ENCODE measurements around the gene THSD4. TPM values are rescaled to one million over a fixed set of nuclear protein-coding genes. Genes with fewer than 3 reads are reported as not detected.

The THSD4 gene
- total and polyA plus RNA-seq, 7 donors = 0.21 to 3.1 (median 1.8) TPM

DNA sequence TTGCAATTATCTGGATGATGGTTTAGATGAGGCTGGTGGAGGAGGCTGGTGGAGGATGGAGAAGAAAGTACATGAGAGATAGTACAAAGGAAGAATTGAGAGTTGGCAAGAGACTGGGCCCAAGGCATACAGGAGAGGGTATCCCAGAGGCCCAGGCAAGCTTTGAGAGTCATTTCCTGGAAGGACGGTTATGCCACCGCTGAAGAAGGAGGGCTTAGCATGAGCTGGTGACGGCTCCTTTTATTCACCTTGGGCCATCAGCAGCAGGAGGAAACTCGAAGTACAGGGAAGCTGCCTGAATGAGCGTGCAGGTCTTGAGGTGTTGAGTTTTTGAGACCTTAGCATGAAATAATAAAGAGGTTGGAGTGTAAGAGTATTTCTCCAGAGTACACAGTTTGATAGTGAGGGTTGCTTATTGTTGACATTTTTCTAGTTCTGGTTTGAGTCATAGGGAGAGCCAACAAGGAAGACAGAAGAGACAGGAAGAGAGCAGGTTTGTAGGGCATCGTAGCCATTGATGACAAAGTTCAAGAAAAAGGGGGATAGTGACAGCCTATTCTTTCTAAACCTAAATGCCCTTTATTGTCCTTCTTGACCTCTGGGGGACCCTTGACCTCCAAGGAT, 13.8 kb downstream of the THSD4 start:
- no peaks in the 10 kb centered on the region for H3K36me3 ChIP-seq (ENCODE audit: insufficient read depth in 1 of 2, low read depth in 1 of 2)
- intact Hi-C loops (cut with DNase I) = no loop called here
- DNase-seq (no peak), ATAC-seq (peak in 1 of 4 donors; percentile 5)
- peaks cover 26% of the 10 kb centered on the region for H3K4me1 ChIP-seq
- 81 to 90% (median 82%) methylated on average over 6 of the region's 6 CpGs for WGBS, 3 donors
- TF ChIP-seq, protein P1, sequence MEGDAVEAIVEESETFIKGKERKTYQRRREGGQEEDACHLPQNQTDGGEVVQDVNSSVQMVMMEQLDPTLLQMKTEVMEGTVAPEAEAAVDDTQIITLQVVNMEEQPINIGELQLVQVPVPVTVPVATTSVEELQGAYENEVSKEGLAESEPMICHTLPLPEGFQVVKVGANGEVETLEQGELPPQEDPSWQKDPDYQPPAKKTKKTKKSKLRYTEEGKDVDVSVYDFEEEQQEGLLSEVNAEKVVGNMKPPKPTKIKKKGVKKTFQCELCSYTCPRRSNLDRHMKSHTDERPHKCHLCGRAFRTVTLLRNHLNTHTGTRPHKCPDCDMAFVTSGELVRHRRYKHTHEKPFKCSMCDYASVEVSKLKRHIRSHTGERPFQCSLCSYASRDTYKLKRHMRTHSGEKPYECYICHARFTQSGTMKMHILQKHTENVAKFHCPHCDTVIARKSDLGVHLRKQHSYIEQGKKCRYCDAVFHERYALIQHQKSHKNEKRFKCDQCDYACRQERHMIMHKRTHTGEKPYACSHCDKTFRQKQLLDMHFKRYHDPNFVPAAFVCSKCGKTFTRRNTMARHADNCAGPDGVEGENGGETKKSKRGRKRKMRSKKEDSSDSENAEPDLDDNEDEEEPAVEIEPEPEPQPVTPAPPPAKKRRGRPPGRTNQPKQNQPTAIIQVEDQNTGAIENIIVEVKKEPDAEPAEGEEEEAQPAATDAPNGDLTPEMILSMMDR (IDR thresholded peaks at IDR 0.05) = no peak
- H3K4me3 ChIP-seq = no peak overlapping the region
- no peaks in the 10 kb centered on the region for H3K27me3 ChIP-seq (ENCODE audit: insufficient read depth in 3 of 3, low read length in 2 of 3)
- peak overlapping the region; percentile 65 for H3K27ac ChIP-seq
- H3K9me3 ChIP-seq = no peaks in the 10 kb centered on the region

DNA sequence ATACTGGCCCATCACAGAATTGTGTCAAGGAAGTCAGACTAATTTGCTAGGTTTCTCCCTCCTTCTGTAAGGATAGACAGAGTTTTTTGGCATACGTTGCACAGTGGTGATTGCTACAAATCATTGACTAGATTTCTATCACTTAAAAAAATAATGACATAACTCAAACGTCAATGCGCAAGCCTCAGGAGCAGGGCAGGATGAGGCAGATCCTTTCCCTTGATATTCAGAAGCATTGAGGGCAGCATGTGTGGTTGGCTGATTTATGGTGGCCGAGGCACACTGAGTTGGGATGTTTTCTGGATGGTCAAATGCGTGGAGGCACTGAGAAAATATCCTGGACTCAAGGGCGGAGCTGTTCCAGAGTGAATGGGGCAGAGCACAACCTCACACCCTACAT, 14.4 kb downstream of the THSD4 start:
- intact Hi-C loops (cut with DNase I) = no loop called here
- H3K4me3 ChIP-seq = no peak overlapping the region
- no peak for ATAC-seq
- no peak overlapping the region for H3K27ac ChIP-seq
- peaks cover 31% of the 10 kb centered on the region for H3K4me1 ChIP-seq
- no peaks in the 10 kb centered on the region for H3K9me3 ChIP-seq
- H3K27me3 ChIP-seq (ENCODE audit: insufficient read depth in 3 of 3, low read length in 2 of 3) = no peaks in the 10 kb centered on the region
- no peak for DNase-seq
- TF ChIP-seq, protein P1 (IDR thresholded peaks at IDR 0.05) = no peak
- no peaks in the 10 kb centered on the region for H3K36me3 ChIP-seq (ENCODE audit: insufficient read depth in 1 of 2, low read depth in 1 of 2)
- WGBS, 3 donors = 82 to 87% (median 83%) methylated on average over 6 of the region's 6 CpGs

DNA sequence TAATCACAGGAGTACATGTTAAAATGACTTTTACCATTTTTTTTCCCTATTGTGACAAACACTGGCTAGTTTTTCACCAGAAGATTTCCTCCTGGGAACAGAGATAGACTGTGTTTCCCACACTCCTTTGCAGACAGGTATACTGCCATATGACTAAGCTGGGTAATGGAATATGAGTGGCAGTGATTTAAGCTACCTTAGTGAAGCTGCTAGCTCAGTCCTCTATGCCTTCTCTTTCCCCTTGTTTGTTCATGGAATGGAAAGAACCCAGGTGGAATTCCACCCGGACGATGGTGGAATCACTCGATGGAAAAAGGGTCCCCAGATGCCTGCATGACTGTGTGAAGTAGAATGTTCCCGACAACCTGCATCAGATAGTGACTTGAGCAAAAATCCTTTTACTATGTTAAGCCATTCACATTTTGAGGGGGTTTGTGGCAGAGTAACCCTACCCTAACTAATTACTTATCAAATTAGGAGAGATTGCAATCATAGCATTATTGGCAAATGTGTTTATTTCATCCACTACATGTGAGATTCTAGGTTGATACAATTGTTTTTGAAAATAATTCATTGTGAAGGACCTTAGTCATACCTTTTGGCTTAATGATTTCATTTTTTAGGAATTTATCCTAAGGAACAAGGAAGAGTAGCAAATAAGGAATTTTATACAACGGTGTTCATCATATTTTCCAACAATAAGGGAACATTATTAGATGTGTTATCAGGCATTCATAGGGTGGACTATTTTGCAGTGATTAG, 16.5 kb downstream of the THSD4 start:
- Histone ChIP-seq H3K36me3 (ENCODE audit: insufficient read depth in 1 of 2, low read depth in 1 of 2) (no peaks in the 10 kb centered on the region), H3K4me3 (no peak overlapping the region), H3K9me3 (no peaks in the 10 kb centered on the region), H3K4me1 (peaks cover 31% of the 10 kb centered on the region), H3K27me3 (ENCODE audit: insufficient read depth in 3 of 3, low read length in 2 of 3) (no peaks in the 10 kb centered on the region), H3K27ac (no peak overlapping the region)
- intact Hi-C loops (cut with DNase I) = no loop called here
- no peak for DNase-seq
- ATAC-seq = no peak
- WGBS, 3 donors = 56 to 68% (median 58%) methylated on average over 5 of the region's 5 CpGs
- TF ChIP-seq, protein P1 (IDR thresholded peaks at IDR 0.05) = no peak

DNA sequence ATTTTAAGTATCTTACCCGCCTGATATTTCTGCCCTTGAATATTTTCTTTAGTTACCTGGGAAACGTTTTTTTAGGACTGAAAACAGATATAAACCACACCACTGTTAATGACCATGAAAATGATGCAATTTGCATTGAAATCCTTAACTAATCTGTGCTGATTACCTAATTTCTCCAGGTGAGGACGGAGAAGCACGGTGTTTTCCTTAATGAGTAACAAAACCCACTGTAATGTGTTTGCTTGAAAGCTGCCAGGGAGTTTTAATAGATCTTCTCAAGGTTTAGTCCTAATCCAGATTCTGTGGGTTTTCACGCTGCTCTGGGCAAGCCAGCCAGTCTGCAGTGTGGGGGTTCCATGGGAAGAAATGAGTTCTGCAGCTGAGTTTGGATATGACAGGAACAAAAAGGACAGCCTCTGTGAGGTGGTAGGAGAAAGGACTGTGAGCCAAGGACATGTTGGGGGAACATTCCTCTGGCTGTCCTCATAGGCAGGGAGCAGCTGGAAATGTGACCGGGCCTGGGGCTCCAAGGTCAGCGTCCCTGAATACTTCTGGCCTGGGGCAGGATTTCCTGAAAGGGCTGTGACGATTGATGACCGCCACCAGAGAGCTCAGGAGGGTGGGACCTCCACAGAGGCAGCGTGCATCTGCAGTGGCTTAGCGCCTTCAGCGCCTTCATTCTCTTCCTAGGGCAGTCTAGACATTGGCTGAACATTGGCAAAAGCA, 18.6 kb downstream of the THSD4 start:
- 24 to 29% (median 28%) methylated on average over 12 of the region's 12 CpGs for WGBS, 3 donors

More for the DNA sequence above, 18.6 kb downstream of the THSD4 start:
- ATAC-seq (peak; percentile 43 to 91 (median 88)), DNase-seq (peak in 1 of 2 donors; percentile 67)
- H3K27me3 ChIP-seq (ENCODE audit: insufficient read depth in 3 of 3, low read length in 2 of 3) = no peaks in the 10 kb centered on the region
- TF ChIP-seq, protein P1 (IDR thresholded peaks at IDR 0.05) = no peak
- no peaks in the 10 kb centered on the region for H3K36me3 ChIP-seq (ENCODE audit: insufficient read depth in 1 of 2, low read depth in 1 of 2)
- peak overlapping the region; percentile 36 for H3K27ac ChIP-seq
- no peaks in the 10 kb centered on the region for H3K9me3 ChIP-seq
- H3K4me3 ChIP-seq = no peak overlapping the region
- intact Hi-C loops (cut with DNase I) = no loop called here
- peaks cover 26% of the 10 kb centered on the region for H3K4me1 ChIP-seq
